ENCODE measurements around the gene TRIM52. TPM values are rescaled to one million over a fixed set of nuclear protein-coding genes. Genes with fewer than 3 reads are reported as not detected.

TRIM52 gene
- total RNA-seq, 4 donors from 2014 or later: 14.7 to 24.3 (median 20.4) TPM

DNA sequence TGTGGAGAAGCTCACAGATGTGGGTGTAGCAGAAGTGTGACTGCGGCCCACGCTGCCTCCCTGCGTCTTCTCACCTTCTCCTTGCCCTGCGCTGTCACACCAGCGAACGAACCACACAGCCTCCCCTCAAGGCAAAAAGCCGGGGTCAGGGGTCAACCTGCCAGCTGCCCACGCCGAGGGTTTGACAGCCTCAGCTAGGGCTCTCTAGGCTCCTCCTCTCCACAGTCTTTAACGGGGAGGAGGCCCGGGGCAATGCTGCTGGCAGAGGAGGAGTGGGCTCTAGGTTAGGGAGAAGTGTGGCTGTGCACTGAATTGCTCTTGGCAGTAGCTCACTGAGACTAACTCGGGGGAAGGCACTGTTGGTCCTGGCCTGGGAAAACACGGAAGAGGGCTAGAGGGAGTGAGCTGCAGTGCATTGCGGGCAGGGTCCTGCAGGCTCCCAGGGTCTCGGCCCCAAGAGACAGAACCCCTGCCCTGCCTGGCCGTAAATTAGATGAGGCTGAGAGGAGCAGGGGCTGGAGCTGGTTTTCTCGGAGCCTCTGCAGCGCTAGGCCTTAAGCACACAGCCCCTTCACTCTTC lies 4.2 kb upstream of the TRIM52 start:
- Histone ChIP-seq H3K9me3 (no peaks in the 10 kb centered on the region), H3K4me1 (peaks cover 0 to 6% (median 4%) of the 10 kb centered on the region in 4 donors), H3K36me3 (no peaks in the 10 kb centered on the region), H3K27ac (no peak overlapping the region), H3K4me3 (no peak overlapping the region), H3K27me3 (no peaks in the 10 kb centered on the region)
- intact Hi-C loops (cut with DNase I; ENCODE audit: low total_unique reads): no loop called here
- TF ChIP-seq POLR2A (IDR thresholded peaks at IDR 0.05) (no peak), EP300 (IDR thresholded peaks at IDR 0.05; ENCODE audit: low read depth) (no peak), POLR2AphosphoS5 (IDR thresholded peaks at IDR 0.05) (no peak)
- TF ChIP-seq, protein P1, sequence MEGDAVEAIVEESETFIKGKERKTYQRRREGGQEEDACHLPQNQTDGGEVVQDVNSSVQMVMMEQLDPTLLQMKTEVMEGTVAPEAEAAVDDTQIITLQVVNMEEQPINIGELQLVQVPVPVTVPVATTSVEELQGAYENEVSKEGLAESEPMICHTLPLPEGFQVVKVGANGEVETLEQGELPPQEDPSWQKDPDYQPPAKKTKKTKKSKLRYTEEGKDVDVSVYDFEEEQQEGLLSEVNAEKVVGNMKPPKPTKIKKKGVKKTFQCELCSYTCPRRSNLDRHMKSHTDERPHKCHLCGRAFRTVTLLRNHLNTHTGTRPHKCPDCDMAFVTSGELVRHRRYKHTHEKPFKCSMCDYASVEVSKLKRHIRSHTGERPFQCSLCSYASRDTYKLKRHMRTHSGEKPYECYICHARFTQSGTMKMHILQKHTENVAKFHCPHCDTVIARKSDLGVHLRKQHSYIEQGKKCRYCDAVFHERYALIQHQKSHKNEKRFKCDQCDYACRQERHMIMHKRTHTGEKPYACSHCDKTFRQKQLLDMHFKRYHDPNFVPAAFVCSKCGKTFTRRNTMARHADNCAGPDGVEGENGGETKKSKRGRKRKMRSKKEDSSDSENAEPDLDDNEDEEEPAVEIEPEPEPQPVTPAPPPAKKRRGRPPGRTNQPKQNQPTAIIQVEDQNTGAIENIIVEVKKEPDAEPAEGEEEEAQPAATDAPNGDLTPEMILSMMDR (IDR thresholded peaks at IDR 0.05): no peak
- no peak for DNase-seq
- in situ Hi-C loops (cut with MboI; ENCODE audit: low pct_ligation_motif_present in 1 of 4, low pct_unique_long_range_greater_than_20kb in 1 of 4, low sequenced_read_pairs in 3 of 4): no loop called here
- WGBS, 2 donors (ENCODE audit: low coverage in 1 of 2): 80 to 81% methylated on average over 3 to 18 of the region's 18 CpGs

DNA sequence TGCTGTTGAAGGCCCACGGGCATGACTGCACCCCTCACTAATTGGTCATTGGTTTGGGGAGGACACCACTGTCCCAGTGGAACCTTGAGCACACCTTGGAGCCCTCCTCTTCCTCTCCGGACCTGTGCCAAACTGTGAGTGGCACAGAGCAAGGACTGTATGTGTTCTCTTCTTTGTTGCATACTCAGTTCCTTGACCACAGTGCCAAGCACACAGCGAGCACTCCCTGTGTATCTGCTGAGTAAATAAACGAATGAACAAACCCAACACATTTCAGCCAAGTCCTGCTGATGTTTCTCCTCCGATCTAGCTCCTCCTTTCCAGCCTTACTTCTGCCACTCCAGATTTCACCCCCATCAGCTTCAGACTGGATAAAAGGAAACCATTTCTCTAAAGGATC lies 2.7 kb upstream of the TRIM52 start:
- DNase-seq: no peak
- no peaks in the 10 kb centered on the region for H3K9me3 ChIP-seq
- no peak overlapping the region for H3K27ac ChIP-seq
- H3K4me3 ChIP-seq: no peak overlapping the region
- no peaks in the 10 kb centered on the region for H3K36me3 ChIP-seq
- WGBS, 2 donors (ENCODE audit: low coverage in 1 of 2): 89 to 100% methylated on average over 1 to 5 of the region's 5 CpGs
- intact Hi-C loops (cut with DNase I; ENCODE audit: low total_unique reads): no loop called here
- H3K4me1 ChIP-seq: peaks cover 12 to 22% (median 19%) of the 10 kb centered on the region in 4 donors
- no peak for TF ChIP-seq POLR2AphosphoS5 (IDR thresholded peaks at IDR 0.05)
- TF ChIP-seq, protein P1 (IDR thresholded peaks at IDR 0.05): no peak
- no peak for TF ChIP-seq POLR2A (IDR thresholded peaks at IDR 0.05)
- no peak for TF ChIP-seq EP300 (IDR thresholded peaks at IDR 0.05; ENCODE audit: low read depth)
- no peaks in the 10 kb centered on the region for H3K27me3 ChIP-seq
- in situ Hi-C loops (cut with MboI; ENCODE audit: low pct_ligation_motif_present in 1 of 4, low pct_unique_long_range_greater_than_20kb in 1 of 4, low sequenced_read_pairs in 3 of 4): loop anchor here in 1 of 4 donors (5.0 kb wide), 1 partner anchor 76 kb away; no protein-coding TSS in a partner anchor

DNA sequence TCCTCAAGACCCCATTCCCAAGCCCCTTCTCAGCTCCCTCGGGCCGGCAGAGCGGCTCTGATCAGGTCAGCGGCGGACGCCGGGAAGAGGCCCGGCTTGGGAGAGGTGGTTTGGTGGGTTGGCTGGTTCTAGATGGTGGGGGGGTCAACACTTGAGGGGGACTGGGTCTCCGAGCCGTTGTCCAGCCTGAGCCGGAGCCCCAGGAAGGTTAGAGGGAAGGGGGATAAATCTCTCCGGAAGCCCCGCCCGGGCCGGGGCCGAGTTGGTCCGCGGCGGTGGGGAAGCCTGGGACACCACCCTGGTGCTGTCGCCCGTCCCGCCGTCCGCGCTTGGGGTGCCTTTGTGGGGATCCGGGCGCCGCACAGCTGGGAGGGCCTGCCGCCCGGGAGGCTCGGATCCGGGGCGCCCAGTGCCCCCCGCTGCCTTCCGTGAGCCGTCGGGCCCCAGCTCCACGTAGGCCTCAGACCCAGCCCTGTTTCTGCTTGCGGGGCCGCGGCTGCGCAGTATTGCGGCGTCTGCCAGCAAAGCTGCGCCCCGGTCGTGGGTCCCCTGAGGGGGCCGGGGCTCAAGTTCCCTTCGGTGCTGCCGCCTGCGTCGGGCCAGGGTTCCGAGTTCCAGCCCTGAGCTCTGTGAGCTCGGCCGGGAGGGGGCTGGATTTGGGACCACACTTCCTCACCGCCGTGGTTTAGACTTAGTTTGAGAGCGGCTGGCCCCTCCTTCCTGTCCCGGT lies 542 bp upstream of the TRIM52 start:
- DNase-seq: peak; percentile 81
- Histone ChIP-seq H3K4me1 (peaks cover 13 to 42% (median 33%) of the 10 kb centered on the region in 4 donors), H3K9me3 (no peaks in the 10 kb centered on the region), H3K27ac (peak overlapping the region; percentile 92 to 100 (median 98)), H3K27me3 (no peaks in the 10 kb centered on the region), H3K36me3 (no peaks in the 10 kb centered on the region), H3K4me3 (peak overlapping the region; percentile 71 to 85 (median 80))
- TF ChIP-seq, protein P1 (IDR thresholded peaks at IDR 0.05): no peak
- TF ChIP-seq EP300 (IDR thresholded peaks at IDR 0.05; ENCODE audit: low read depth) (no peak), POLR2AphosphoS5 (IDR thresholded peaks at IDR 0.05) (peak; percentile 46 to 80 (median 74)), POLR2A (IDR thresholded peaks at IDR 0.05) (peak; percentile 86)
- intact Hi-C loops (cut with DNase I; ENCODE audit: low total_unique reads) (no loop called here), in situ Hi-C loops (cut with MboI; ENCODE audit: low pct_ligation_motif_present in 1 of 4, low pct_unique_long_range_greater_than_20kb in 1 of 4, low sequenced_read_pairs in 3 of 4) (loop anchor here in 1 of 4 donors (5.0 kb wide), 1 partner anchor 74 kb away; no protein-coding TSS in a partner anchor)
- 1% methylated on average over 56 of the region's 59 CpGs; no CpG with 5 or more reads in 1 of the 2 donors for WGBS, 2 donors (ENCODE audit: low coverage in 1 of 2)

DNA sequence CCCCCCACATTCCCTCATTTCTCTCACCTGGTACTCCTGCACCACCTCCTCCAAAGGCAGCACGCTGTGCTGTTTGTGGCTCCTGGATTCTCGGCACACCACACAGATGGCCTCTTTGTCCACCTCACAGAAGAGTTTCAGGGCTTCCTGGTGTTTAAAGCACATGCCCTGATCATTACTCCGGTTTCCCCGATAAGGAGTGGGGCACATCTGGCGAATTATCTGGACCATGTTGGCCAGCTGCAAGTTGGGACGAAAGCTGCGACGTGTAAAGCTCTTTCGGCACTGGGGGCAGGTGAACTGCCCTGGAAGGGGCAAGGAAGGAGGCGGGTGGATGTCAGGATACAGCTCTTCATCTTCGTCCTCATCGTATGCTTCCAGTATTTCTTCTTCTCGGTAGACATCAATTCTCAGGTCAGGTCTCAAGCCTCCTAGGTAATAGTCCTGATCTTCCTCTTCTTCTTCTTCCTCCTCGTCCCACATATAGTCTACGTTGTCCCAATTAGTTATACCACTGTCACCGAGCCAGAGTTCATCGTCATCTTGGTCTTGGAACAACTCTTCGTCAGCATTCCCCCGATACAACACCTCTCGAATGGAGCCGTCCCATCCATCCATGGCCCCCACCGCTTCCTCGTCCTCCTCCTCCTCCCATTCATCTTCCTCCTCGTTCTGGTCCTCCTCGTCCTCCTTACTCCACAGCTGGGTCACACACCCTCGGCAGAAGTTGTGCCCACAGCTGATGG lies 796 bp downstream of the TRIM52 start:
- TF ChIP-seq EP300 (IDR thresholded peaks at IDR 0.05; ENCODE audit: low read depth) (no peak), POLR2A (IDR thresholded peaks at IDR 0.05) (no peak), POLR2AphosphoS5 (IDR thresholded peaks at IDR 0.05) (no peak)
- TF ChIP-seq, protein P1 (IDR thresholded peaks at IDR 0.05): no peak
- intact Hi-C loops (cut with DNase I; ENCODE audit: low total_unique reads) (no loop called here), in situ Hi-C loops (cut with MboI; ENCODE audit: low pct_ligation_motif_present in 1 of 4, low pct_unique_long_range_greater_than_20kb in 1 of 4, low sequenced_read_pairs in 3 of 4) (loop anchor here in 1 of 4 donors (5.0 kb wide), 1 partner anchor 73 kb away; no protein-coding TSS in a partner anchor)
- Histone ChIP-seq H3K4me3 (peak overlapping the region; percentile 71 to 85 (median 80)), H3K36me3 (no peaks in the 10 kb centered on the region), H3K27ac (peak overlapping the region; percentile 92 to 100 (median 98)), H3K9me3 (no peaks in the 10 kb centered on the region), H3K4me1 (peaks cover 13 to 56% (median 33%) of the 10 kb centered on the region in 4 donors), H3K27me3 (no peaks in the 10 kb centered on the region)
- WGBS, 2 donors (ENCODE audit: low coverage in 1 of 2): 0 to 3% methylated on average over 11 to 26 of the region's 26 CpGs
- DNase-seq: no peak
